ENCODE results near the gene HK2. TPM values are rescaled to one million over a fixed set of nuclear protein-coding genes. Genes with fewer than 3 reads are reported as not detected.

The HK2 gene
- total RNA-seq, 6 experiments from 2014 or later = 0.48 to 23.0 (median 0.87) TPM

- Histone ChIP-seq H3K4me1 (peaks cover 0 to 4% (median 0%) of the 10 kb centered on the region in 4 donors), H3K4me3 (no peak overlapping the region), H3K27me3 (no peaks in the 10 kb centered on the region), H3K9me3 (no peaks in the 10 kb centered on the region), H3K27ac (no peak overlapping the region), H3K36me3 (no peaks in the 10 kb centered on the region)
- WGBS (ENCODE audit: insufficient coverage, low coverage, low lambda C conversion rate, missing lambda C conversion rate) = 77% methylated on average over 3 of the region's 4 CpGs
- intact Hi-C loops (cut with DNase I) = loop anchor here (5.0 to 10.0 kb wide), 3 partner anchors 161 to 196 kb away; no protein-coding TSS in a partner anchor
- ATAC-seq (no peak), DNase-seq (no peak)
- TF ChIP-seq CTCF (IDR thresholded peaks at IDR 0.05) = no peak
- no peak for TF ChIP-seq POLR2A (IDR thresholded peaks at IDR 0.05)
These were observed 44.0 kb downstream of the HK2 start for GRCh38 chr2:74877781-74878433.

GRCh38 chr2:74878551-74878950 lies 44.6 kb downstream of the HK2 start:
- ATAC-seq (no peak), DNase-seq (peak in 1 of 3 donors; percentile 29)
- Histone ChIP-seq H3K36me3 (no peaks in the 10 kb centered on the region), H3K9me3 (no peaks in the 10 kb centered on the region), H3K27ac (no peak overlapping the region), H3K27me3 (no peaks in the 10 kb centered on the region), H3K4me1 (no peaks in the 10 kb centered on the region), H3K4me3 (no peak overlapping the region)
- WGBS (ENCODE audit: insufficient coverage, low coverage, low lambda C conversion rate, missing lambda C conversion rate) = no CpG with 5 or more reads among the region's 20 CpGs
- TF ChIP-seq CTCF (IDR thresholded peaks at IDR 0.05) = no peak
- TF ChIP-seq POLR2A (IDR thresholded peaks at IDR 0.05) = no peak
- intact Hi-C loops (cut with DNase I) = loop anchor here (5.0 to 10.0 kb wide), 3 partner anchors 161 to 196 kb away; no protein-coding TSS in a partner anchor

GRCh38 chr2:74880054-74880728 lies 46.3 kb downstream of the HK2 start:
- ATAC-seq (no peak), DNase-seq (peak in 1 of 3 donors; percentile 33)
- no peaks in the 10 kb centered on the region for H3K4me1 ChIP-seq
- H3K4me3 ChIP-seq = no peak overlapping the region
- 84% methylated on average over 19 of the region's 24 CpGs for WGBS (ENCODE audit: insufficient coverage, low coverage, low lambda C conversion rate, missing lambda C conversion rate)
- TF ChIP-seq POLR2A (IDR thresholded peaks at IDR 0.05) (no peak), CTCF (IDR thresholded peaks at IDR 0.05) (no peak)
- H3K27me3 ChIP-seq = no peaks in the 10 kb centered on the region
- H3K9me3 ChIP-seq = no peaks in the 10 kb centered on the region
- H3K27ac ChIP-seq = no peak overlapping the region
- no peaks in the 10 kb centered on the region for H3K36me3 ChIP-seq
- intact Hi-C loops (cut with DNase I) = no loop called here

GRCh38 chr2:74881176-74881575 lies 47.2 kb downstream of the HK2 start:
- TF ChIP-seq POLR2A (IDR thresholded peaks at IDR 0.05) (no peak), CTCF (IDR thresholded peaks at IDR 0.05) (no peak)
- no peaks in the 10 kb centered on the region for H3K36me3 ChIP-seq
- no peak overlapping the region for H3K4me3 ChIP-seq
- no peaks in the 10 kb centered on the region for H3K27me3 ChIP-seq
- no peaks in the 10 kb centered on the region for H3K4me1 ChIP-seq
- ATAC-seq (no peak), DNase-seq (no peak)
- no peaks in the 10 kb centered on the region for H3K9me3 ChIP-seq
- H3K27ac ChIP-seq = no peak overlapping the region
- WGBS (ENCODE audit: insufficient coverage, low coverage, low lambda C conversion rate, missing lambda C conversion rate) = 87% methylated on average over 5 of the region's 5 CpGs
- intact Hi-C loops (cut with DNase I) = no loop called here

Data from right lobe of liver (tissue), 6 donors.